Astrocyte (in vitro differentiated cells and primary cell): Measurements from ENCODE around the gene MAP1B.

Experiments used
- CTCF ChIP-seq: IDR thresholded peaks from 2 replicates; pipeline ENCODE4 v1.5.1; 2011; ENCODE audit warnings: low read depth, mild to moderate bottlenecking, inconsistent platforms, low read length, moderate library complexity; ENCODE audit not compliant: insufficient read depth
- EZH2 ChIP-seq: IDR thresholded peaks from 2 replicates; pipeline ENCODE4 v1.6.1; 2012; ENCODE audit warnings: mild to moderate bottlenecking, low read length, inconsistent platforms; ENCODE audit not compliant: insufficient read depth

GRCh38 chr5:72243706-72244105 lies 136.4 kb downstream of the MAP1B start:
- TF ChIP-seq CTCF = no peak
- no peak for TF ChIP-seq EZH2
